ENCODE data around the gene SAV1.
"Not testable (repeated sequence)": the region's sequence is repeated elsewhere in the genome, so short reads cannot be mapped to it uniquely, and the experiment has no call there.

Gene SAV1

GRCh38 chr14:50665300-50665699 is 2.8 kb downstream of the SAV1 start:
- DNase-seq (ENCODE audit: low spot score), result not testable (repeated sequence)

- DNase-seq (ENCODE audit: low spot score), result not testable (repeated sequence)
Observed at GRCh38 chr14:50664579-50664978, 3.5 kb downstream of the SAV1 start.

- DNase-seq (ENCODE audit: low spot score), result no peak
Observed at GRCh38 chr14:50659327-50659974, 8.7 kb downstream of the SAV1 start.

DNA sequence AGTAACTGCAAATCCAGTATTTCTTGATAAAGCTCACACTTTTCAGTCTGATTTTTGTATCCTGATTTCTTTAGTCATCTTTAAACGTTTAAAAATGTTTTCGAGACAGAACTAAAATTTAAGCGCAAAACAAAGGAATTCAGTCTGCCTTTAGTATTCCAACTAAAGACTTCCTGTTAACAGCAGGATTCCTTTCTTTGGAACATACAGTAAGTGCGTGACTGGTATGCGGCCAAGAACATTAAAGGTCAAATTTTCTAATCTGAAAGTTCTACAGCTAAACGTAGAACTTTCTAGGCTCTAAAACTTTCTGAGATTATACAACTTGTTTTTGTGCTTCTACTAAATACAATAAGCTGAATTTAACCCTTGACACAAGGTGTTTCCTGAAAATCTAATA is 9.9 kb downstream of the SAV1 start:
- no peak for DNase-seq (ENCODE audit: low spot score)

GRCh38 chr14:50657753-50658152 is 10.4 kb downstream of the SAV1 start:
- DNase-seq (ENCODE audit: low spot score), result no peak

- DNase-seq (ENCODE audit: low spot score), result no peak
Observed at GRCh38 chr14:50656776-50657175, 11.3 kb downstream of the SAV1 start.

DNA sequence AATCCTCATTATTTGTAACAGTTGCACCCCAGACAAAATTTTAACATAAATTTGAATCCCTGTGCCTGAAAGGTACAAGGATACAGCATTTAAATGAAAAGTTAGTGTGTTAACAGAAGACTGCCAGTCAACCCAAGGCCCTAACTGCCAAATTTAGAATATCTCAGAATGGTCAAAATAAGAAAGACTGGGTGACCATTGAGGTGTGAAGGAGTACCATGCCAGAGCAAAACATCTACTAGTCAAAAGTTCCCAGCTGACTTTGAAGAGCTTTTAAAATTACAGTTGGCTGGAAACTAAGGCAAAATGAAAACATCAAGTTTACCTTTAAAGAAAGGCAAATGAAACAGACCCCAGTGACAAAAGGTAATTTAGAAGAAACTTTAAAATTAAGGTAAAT is 18.4 kb downstream of the SAV1 start:
- DNase-seq (ENCODE audit: low spot score), result no peak

- no peak for DNase-seq (ENCODE audit: low spot score)
Observed at GRCh38 chr14:50647753-50648152, 20.4 kb downstream of the SAV1 start.

- no peak for DNase-seq (ENCODE audit: low spot score)
Observed at GRCh38 chr14:50647282-50647681, 20.8 kb downstream of the SAV1 start.

DNA sequence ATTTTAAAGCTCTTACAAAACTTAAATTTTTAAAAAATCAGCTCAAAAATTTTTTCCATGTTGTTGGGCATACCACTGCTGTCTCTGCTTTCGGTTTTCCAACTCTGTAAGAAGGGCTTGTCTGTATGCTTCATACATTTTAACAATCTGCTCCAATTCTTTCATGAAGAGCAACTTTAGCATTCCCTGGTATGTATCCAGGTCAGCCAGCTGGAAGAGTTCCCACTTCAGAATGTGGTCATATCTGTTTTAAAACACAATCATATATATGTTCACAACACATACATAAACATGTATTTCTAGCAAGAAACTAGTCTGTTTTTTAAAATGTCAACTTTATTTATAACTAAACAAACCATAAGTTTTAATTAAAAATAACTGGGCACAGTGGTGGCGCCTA is 33.0 kb downstream of the SAV1 start:
- no peak for DNase-seq (ENCODE audit: low spot score)

- no peak for DNase-seq (ENCODE audit: low spot score)
Observed at GRCh38 chr14:50633954-50634353, 34.2 kb downstream of the SAV1 start.

- no peak for DNase-seq (ENCODE audit: low spot score)
Observed at GRCh38 chr14:50631408-50631821, 36.7 kb downstream of the SAV1 start.

DNA sequence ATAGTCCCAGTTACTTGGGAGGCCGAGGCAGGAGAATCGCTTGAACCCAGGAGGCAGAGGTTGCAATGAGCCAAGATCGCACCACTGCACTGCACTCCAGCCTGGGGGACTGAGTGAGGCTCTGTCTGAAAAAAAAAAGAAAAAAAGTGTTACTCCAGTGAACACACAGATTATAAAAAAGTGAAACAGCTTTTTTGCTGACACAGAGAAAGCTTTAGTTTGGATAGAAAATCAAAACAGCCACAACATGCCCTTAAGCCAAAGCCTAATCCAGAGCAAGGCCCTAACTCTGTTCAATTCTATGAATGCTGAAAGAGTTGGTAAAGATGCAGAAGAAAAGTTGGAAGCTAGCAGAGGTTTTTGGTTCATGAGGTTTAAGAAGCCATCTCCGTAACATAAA is 43.2 kb downstream of the SAV1 start:
- not testable (repeated sequence) for DNase-seq (ENCODE audit: low spot score)

DNA sequence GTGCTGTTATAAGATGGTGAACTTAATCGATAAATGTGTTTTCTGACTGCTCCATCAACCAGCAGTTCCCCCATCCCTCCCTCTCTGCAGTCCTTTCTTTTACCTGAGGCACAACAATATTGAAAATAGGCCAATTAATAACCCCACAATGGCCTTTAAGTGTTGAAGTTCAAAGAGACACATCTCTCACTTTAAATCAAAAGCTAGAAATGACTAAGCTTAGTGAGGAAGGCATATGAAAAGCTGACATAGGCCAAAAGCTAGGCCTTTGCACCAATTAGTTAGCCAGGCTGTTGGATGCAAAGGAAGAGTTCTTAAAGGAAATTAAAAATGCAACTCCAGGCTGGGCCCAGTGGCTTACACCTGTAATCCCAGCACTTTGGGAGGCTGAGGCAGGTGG is 43.7 kb downstream of the SAV1 start:
- DNase-seq (ENCODE audit: low spot score), result no peak

GRCh38 chr14:50622978-50623377 is 45.1 kb downstream of the SAV1 start:
- no peak for DNase-seq (ENCODE audit: low spot score)

DNA sequence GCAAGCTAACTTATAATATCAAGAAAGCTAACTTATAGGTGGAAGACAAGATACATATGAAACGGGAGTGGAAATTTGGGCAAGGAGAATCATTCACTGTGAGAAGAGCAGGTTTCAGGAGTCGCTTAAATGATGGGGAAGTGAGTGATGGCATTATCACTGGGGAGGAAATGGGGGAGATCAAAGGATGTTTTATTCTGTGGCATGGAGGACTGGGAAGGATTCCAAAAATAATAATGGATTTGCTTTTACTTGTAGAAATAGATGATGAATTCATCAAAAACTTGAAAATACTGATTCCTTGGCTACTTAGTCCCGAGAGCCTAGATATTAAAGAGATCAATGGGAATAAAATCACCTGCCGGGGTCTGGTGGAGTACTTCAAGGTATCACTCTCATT is 47.8 kb downstream of the SAV1 start:
- DNase-seq (ENCODE audit: low spot score), result no peak

- peak; percentile 3 for DNase-seq (ENCODE audit: low spot score)
Observed at GRCh38 chr14:50619569-50620141, 48.5 kb downstream of the SAV1 start.

DNA sequence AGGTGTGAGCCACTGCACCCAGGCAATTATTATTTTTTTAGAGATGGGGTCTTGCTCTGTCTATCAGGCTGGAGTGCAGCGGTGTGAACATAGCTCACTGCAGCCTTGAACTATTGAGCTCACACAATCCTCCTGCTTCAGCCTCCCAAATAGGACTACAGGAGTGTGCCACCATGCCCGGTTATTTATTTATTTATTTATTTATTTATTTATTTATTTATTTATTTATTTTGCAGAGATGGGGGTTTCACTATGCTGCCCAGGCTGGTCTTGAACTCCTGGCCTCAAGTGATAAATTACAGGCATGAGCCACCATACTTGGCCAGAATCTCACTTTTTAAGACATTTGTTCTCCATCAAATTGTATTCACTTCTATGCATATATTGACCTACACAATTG is 51.8 kb downstream of the SAV1 start:
- DNase-seq (ENCODE audit: low spot score), result no peak

DNA sequence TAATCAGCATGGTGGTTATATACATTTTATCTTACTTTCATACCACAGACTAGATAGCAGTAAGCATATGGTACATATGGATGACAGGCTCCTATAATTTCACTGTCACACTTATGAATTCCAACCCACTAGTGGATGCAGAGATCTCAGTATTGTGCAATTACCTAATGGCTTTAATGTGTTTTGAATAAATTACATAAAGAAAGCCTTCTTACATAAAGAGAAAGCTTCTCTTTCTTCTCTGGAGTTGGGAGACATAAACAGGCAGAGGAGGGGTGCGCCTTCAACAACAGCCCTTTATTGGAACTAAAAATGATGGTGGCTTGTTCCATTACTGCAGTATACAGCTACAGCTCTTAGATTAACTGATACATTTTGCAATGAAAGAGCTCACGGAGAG is 52.6 kb downstream of the SAV1 start:
- no peak for DNase-seq (ENCODE audit: low spot score)

DNA sequence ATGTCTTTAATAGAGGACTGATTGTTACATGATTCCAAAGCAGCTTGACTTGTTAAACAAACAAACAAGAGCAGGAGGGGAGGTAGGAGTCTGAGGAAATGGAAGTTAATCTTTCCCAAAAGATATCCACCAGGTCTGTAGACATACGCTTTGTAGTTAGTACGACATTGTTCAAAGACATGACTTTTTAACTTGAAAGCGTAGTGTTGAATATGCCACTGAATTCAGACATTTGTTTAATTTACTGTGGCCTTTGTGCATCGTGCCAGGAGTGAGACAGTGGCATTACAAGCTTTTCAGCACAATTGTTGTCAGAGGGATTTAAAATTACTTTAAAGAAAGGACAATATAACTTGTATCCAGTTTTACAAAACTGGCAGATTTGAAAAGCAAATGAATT is 53.0 kb downstream of the SAV1 start:
- DNase-seq (ENCODE audit: low spot score), result no peak

- no peak for DNase-seq (ENCODE audit: low spot score)
Observed at GRCh38 chr14:50612806-50613205, 55.3 kb downstream of the SAV1 start.

DNA sequence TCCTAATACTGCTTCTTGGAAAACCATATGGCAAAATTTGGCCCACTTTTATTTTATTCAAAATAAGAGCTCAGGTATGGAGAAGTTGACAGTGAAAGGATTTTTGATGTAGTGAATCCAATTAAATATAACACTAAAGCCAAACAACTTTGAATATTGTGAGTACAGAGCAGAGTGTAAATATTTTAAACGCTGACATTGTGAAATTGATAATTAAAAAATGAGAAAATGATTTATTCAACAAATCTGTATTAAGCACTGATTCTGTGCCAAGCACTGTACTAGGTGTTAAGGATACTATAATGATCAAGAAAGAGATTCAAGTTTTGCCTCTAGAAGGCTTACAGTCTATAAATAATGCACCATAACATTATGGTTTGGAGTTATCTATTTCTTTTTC is 57.6 kb downstream of the SAV1 start:
- DNase-seq (ENCODE audit: low spot score), result no peak

DNA sequence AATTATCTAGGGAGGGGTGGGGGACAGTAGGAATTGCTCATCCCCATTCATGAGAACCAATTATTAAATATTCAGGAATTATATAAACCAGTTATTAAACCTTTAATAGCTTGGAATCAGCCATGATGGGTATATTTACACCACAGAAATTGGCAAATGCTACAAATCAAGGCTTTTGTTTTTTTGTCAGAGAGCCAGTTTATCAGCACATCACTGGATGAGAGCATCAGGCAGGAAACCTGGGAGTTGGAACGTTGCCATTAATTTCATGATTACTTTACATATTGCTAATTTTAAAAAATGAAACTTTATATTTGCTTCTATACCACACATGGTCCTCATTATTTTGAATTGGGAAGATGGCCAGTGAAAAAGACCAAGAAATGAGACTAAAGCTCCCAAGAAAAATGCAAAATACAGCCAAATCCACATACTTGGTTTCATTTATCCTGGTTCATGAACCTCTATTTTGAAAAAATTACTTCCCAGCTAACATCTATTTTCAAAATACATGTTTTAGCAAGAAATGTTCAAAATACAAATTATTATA is 59.7 kb downstream of the SAV1 start:
- no peak for DNase-seq (ENCODE audit: low spot score)

- no peak for DNase-seq (ENCODE audit: low spot score)
Observed at GRCh38 chr14:50607761-50608160, 60.3 kb downstream of the SAV1 start.

Measured in CD4-positive, alpha-beta T cell treated with Interleukin-15 for 4 hours (primary cell).